GM12878 (cell line): ENCODE measurements around the gene BTG2. TPM values are rescaled to one million over a fixed set of nuclear protein-coding genes. Genes with fewer than 3 reads are reported as not detected.
A peak's percentile ranks its signal among the peaks of the same experiment; 100 is the strongest.

Source experiments
- BHLHE40 ChIP-seq, 2 experiments: fragments of 450-650 bp in 1 of 2; IDR thresholded peaks; 2 replicates each; pipeline ENCODE4 v1.6.1; 2011 to 2017; ENCODE audit warnings: low read depth in 2 of 2, borderline replicate concordance in 1 of 2, improper control_type of control experiment in 1 of 2, low read length in 1 of 2, mild to moderate bottlenecking in 1 of 2
- CREM ChIP-seq: IDR thresholded peaks from 2 replicates; pipeline ENCODE4 v1.6.1; 2014; ENCODE audit warnings: antibody characterized with exemption, low read depth
- DPF2 ChIP-seq: fragments of 450-650 bp; IDR thresholded peaks from 2 replicates; pipeline ENCODE4 v1.6.1; 2017; ENCODE audit warnings: mild to moderate bottlenecking
- EED ChIP-seq: sonication (generic); IDR thresholded peaks from 2 replicates; pipeline ENCODE4 v1.6.1; 2016; ENCODE audit warnings: antibody characterized with exemption, low read depth
- EP300 ChIP-seq, 2 experiments: fragments of 150-350 bp in 1 of 2; IDR thresholded peaks; 2 replicates each; pipeline ENCODE4 v1.6.1; 2011 to 2012; ENCODE audit warnings: low read depth in 2 of 2, low read length in 2 of 2, borderline replicate concordance in 1 of 2, improper control_type of control experiment in 1 of 2, inconsistent platforms in 1 of 2; ENCODE audit not compliant: control insufficient read depth in 1 of 2
- HDAC2 ChIP-seq: fragments of 200-600 bp; sonication (generic); IDR thresholded peaks from 2 replicates; pipeline ENCODE4 v1.6.1; 2017
- MEF2B ChIP-seq: fragments of 450-650 bp; IDR thresholded peaks from 2 replicates; pipeline ENCODE4 v1.6.1; 2018; ENCODE audit warnings: mild to moderate bottlenecking, moderate library complexity; ENCODE audit not compliant: partially characterized antibody, poor library complexity, severe bottlenecking
- NR2F1 ChIP-seq: fragments of 450-650 bp; conservative IDR thresholded peaks from 2 replicates; pipeline ENCODE4 v1.6.1; 2017; ENCODE audit warnings: mild to moderate bottlenecking
- POLR2AphosphoS5 ChIP-seq: IDR thresholded peaks from 2 replicates; pipeline ENCODE4 v1.6.1; 2011; ENCODE audit warnings: mild to moderate bottlenecking, low read length, inconsistent platforms
- TCF12 ChIP-seq: IDR thresholded peaks from 2 replicates; pipeline ENCODE4 v1.6.1; 2011; ENCODE audit warnings: low read depth, mild to moderate bottlenecking, low read length
- TCF3 ChIP-seq: IDR thresholded peaks from 2 replicates; pipeline ENCODE4 v1.6.1; 2012; ENCODE audit warnings: low read depth, mild to moderate bottlenecking, low read length, borderline replicate concordance; ENCODE audit not compliant: insufficient read depth
- ZBED1 ChIP-seq: IDR thresholded peaks from 2 replicates; pipeline ENCODE4 v1.6.1; 2016; ENCODE audit warnings: borderline replicate concordance
- ZNF217 ChIP-seq: fragments of 450-650 bp; IDR thresholded peaks from 2 replicates; pipeline ENCODE4 v1.6.1; 2017; ENCODE audit warnings: antibody characterized with exemption, mild to moderate bottlenecking
- ZNF384 ChIP-seq: IDR thresholded peaks from 2 replicates; pipeline ENCODE4 v1.6.1; 2012; ENCODE audit warnings: low read depth, mild to moderate bottlenecking, low read length, improper control_type of control experiment, borderline replicate concordance
- polyA plus RNA-seq, 11 experiments: library from polyadenylated mRNA; depleted of rRNA in 4 of 11; unstranded in 6 of 11; stranded (reverse) in 5 of 11; fragments of >200 nt; fragmentation: Nextera tagmentation in 4 of 11; fragmentation: Illumina TruSeq in 1 of 11; extraction: Ambion mirVana in 4 of 11; extraction: Trizol in 1 of 11; gene quantifications; 1 replicate in 1 of 11; 2 replicates in 10 of 11; pipeline versions ENCODE4 v1.2.1 to v1.2.3, GENCODE V29; 2011 to 2016; ENCODE audit warnings: inconsistent platforms in 2 of 11, missing spikeins in 2 of 11, low read depth in 1 of 11
- total RNA-seq, 4 experiments: library from RNA; depleted of rRNA in 3 of 4; stranded (reverse); fragments of >200 nt in 3 of 4; fragmentation: Illumina TruSeq in 1 of 4; extraction: Trizol in 1 of 4; gene quantifications; 2 replicates each; pipeline versions ENCODE4 v1.2.1 to v1.2.3, GENCODE V29; 2013 to 2021
- TF ChIP-seq, protein P1 (sequence below): IDR thresholded peaks from 2 replicates; pipeline ENCODE4 v1.6.1; 2011; ENCODE audit warnings: low read depth, mild to moderate bottlenecking, low read length, moderate library complexity, borderline replicate concordance; ENCODE audit errors: extremely low read depth
- TF ChIP-seq, protein P2 (sequence below): fragments of 450-650 bp; formaldehyde crosslinking; IDR thresholded peaks from 2 replicates; pipeline ENCODE4 v1.5.0; 2022; ENCODE audit warnings: mild to moderate bottlenecking, missing genetic modification characterization
- TF ChIP-seq, protein P3 (sequence below): fragments of 450-650 bp; IDR thresholded peaks from 2 replicates; pipeline ENCODE4 v1.6.1; 2017; ENCODE audit warnings: mild to moderate bottlenecking
- TF ChIP-seq, protein P4 (sequence below): fragments of 450-650 bp; IDR thresholded peaks from 2 replicates; pipeline ENCODE4 v1.6.1; 2016; ENCODE audit warnings: mild to moderate bottlenecking, moderate library complexity, borderline replicate concordance

The BTG2 gene
- total and polyA plus RNA-seq, 10 of the 15 experiments (the other 5 are each of a cell fraction or from before 2014, with no cell fraction given), result 23.3 to 160 (median 98.1) TPM

DNA sequence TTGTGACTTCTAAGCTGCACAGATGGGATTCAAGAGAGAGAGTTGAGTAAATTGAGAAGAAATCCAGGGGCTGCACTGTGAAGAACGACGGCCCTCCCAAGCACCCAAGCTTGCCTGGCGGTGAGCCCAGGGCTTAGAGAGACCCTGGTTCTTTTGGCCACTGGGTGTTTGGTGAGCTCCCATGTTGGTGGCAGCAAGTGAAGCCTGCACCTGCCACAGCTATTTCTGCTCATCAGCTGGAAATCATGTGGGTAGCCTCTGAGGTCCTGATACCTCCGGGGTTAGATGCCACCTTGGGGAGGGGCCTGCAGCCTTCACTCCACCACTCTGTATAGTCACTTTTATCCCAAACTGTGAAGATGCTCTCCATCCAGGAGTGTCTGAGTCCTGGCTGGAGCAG, 6.2 kb upstream of the BTG2 start (continued):
- TF ChIP-seq, protein P1, sequence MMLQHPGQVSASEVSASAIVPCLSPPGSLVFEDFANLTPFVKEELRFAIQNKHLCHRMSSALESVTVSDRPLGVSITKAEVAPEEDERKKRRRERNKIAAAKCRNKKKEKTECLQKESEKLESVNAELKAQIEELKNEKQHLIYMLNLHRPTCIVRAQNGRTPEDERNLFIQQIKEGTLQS, result no peak
- TF ChIP-seq, protein P2, sequence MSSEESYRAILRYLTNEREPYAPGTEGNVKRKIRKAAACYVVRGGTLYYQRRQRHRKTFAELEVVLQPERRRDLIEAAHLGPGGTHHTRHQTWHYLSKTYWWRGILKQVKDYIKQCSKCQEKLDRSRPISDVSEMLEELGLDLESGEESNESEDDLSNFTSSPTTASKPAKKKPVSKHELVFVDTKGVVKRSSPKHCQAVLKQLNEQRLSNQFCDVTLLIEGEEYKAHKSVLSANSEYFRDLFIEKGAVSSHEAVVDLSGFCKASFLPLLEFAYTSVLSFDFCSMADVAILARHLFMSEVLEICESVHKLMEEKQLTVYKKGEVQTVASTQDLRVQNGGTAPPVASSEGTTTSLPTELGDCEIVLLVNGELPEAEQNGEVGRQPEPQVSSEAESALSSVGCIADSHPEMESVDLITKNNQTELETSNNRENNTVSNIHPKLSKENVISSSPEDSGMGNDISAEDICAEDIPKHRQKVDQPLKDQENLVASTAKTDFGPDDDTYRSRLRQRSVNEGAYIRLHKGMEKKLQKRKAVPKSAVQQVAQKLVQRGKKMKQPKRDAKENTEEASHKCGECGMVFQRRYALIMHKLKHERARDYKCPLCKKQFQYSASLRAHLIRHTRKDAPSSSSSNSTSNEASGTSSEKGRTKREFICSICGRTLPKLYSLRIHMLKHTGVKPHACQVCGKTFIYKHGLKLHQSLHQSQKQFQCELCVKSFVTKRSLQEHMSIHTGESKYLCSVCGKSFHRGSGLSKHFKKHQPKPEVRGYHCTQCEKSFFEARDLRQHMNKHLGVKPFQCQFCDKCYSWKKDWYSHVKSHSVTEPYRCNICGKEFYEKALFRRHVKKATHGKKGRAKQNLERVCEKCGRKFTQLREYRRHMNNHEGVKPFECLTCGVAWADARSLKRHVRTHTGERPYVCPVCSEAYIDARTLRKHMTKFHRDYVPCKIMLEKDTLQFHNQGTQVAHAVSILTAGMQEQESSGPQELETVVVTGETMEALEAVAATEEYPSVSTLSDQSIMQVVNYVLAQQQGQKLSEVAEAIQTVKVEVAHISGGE (CRISPR knock-in tag), result no peak
- TF ChIP-seq POLR2AphosphoS5, result no peak
- TF ChIP-seq ZNF384, result no peak
- no peak for TF ChIP-seq EED
- 0 out of 2 replicates have a peak, but pooled peaks have one; percentile 15 for TF ChIP-seq TCF3
- TF ChIP-seq HDAC2, result no peak
- TF ChIP-seq, protein P3, sequence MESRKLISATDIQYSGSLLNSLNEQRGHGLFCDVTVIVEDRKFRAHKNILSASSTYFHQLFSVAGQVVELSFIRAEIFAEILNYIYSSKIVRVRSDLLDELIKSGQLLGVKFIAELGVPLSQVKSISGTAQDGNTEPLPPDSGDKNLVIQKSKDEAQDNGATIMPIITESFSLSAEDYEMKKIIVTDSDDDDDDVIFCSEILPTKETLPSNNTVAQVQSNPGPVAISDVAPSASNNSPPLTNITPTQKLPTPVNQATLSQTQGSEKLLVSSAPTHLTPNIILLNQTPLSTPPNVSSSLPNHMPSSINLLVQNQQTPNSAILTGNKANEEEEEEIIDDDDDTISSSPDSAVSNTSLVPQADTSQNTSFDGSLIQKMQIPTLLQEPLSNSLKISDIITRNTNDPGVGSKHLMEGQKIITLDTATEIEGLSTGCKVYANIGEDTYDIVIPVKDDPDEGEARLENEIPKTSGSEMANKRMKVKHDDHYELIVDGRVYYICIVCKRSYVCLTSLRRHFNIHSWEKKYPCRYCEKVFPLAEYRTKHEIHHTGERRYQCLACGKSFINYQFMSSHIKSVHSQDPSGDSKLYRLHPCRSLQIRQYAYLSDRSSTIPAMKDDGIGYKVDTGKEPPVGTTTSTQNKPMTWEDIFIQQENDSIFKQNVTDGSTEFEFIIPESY, result no peak
- TF ChIP-seq BHLHE40 (IDR thresholded peaks at IDR 0.05; ENCODE audit: borderline replicate concordance in 1 of 2, low read depth in 2 of 2, low read length in 1 of 2), result peak in 1 of 2 experiments; percentile 45; a peak in 1 of 4 replicates
- TF ChIP-seq EP300 (IDR thresholded peaks at IDR 0.05; ENCODE audit: borderline replicate concordance in 1 of 2, control insufficient read depth in 1 of 2, low read depth in 2 of 2, low read length in 2 of 2), result 0 out of 4 replicates have a peak, but pooled peaks of 1 of the 2 experiments have one; percentile 13
- TF ChIP-seq ZNF217, result no peak
- TF ChIP-seq, protein P4, sequence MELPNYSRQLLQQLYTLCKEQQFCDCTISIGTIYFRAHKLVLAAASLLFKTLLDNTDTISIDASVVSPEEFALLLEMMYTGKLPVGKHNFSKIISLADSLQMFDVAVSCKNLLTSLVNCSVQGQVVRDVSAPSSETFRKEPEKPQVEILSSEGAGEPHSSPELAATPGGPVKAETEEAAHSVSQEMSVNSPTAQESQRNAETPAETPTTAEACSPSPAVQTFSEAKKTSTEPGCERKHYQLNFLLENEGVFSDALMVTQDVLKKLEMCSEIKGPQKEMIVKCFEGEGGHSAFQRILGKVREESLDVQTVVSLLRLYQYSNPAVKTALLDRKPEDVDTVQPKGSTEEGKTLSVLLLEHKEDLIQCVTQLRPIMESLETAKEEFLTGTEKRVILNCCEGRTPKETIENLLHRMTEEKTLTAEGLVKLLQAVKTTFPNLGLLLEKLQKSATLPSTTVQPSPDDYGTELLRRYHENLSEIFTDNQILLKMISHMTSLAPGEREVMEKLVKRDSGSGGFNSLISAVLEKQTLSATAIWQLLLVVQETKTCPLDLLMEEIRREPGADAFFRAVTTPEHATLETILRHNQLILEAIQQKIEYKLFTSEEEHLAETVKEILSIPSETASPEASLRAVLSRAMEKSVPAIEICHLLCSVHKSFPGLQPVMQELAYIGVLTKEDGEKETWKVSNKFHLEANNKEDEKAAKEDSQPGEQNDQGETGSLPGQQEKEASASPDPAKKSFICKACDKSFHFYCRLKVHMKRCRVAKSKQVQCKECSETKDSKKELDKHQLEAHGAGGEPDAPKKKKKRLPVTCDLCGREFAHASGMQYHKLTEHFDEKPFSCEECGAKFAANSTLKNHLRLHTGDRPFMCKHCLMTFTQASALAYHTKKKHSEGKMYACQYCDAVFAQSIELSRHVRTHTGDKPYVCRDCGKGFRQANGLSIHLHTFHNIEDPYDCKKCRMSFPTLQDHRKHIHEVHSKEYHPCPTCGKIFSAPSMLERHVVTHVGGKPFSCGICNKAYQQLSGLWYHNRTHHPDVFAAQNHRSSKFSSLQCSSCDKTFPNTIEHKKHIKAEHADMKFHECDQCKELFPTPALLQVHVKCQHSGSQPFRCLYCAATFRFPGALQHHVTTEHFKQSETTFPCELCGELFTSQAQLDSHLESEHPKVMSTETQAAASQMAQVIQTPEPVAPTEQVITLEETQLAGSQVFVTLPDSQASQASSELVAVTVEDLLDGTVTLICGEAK, result no peak
- 0 out of 2 replicates have a peak, but pooled peaks have one; percentile 11 for TF ChIP-seq NR2F1
- TF ChIP-seq CREM, result no peak
- 0 out of 2 replicates have a peak, but pooled peaks have one; percentile 13 for TF ChIP-seq DPF2
- no peak for TF ChIP-seq ZBED1
- TF ChIP-seq MEF2B, result peak; percentile 8
- TF ChIP-seq TCF12, result peak; percentile 72; the same call in 1 of the 2 replicates
